ENCODE results near the gene PPIA.
"Not testable (repeated sequence)": the region's sequence is repeated elsewhere in the genome, so short reads cannot be mapped to it uniquely, and the experiment has no call there.

Gene PPIA

GRCh38 chr7:44827567-44827966 is 31.1 kb downstream of the PPIA start:
- DNase-seq (ENCODE audit: low spot score) = no peak

GRCh38 chr7:44838751-44839150 is 42.3 kb downstream of the PPIA start:
- no peak for DNase-seq (ENCODE audit: low spot score)

- not testable (repeated sequence) for DNase-seq (ENCODE audit: low spot score)
Measured at GRCh38 chr7:44842675-44843074, 46.2 kb downstream of the PPIA start.

GRCh38 chr7:44843440-44843839 is 47.0 kb downstream of the PPIA start:
- DNase-seq (ENCODE audit: low spot score) = not testable (repeated sequence)

- no peak for DNase-seq (ENCODE audit: low spot score)
Measured at GRCh38 chr7:44845451-44845850, 49.0 kb downstream of the PPIA start.

GRCh38 chr7:44846390-44846789 is 49.9 kb downstream of the PPIA start:
- not testable (repeated sequence) for DNase-seq (ENCODE audit: low spot score)

GRCh38 chr7:44846816-44847508 is 50.5 kb downstream of the PPIA start:
- peak; percentile 22 for DNase-seq (ENCODE audit: low spot score)

- DNase-seq (ENCODE audit: low spot score) = peak; percentile 86
Measured at GRCh38 chr7:44847509-44847919, 51.0 kb downstream of the PPIA start.

- DNase-seq (ENCODE audit: low spot score) = peak; percentile 99
Measured at GRCh38 chr7:44847920-44848634, 51.6 kb downstream of the PPIA start, which contains the start of gene H2AZ2. H2AZ2 (minus strand) TSS chr7:44848087; CDS start chr7:44847971, 116 bp downstream.

- no peak for DNase-seq (ENCODE audit: low spot score)
Measured at GRCh38 chr7:44849259-44849884, 52.9 kb downstream of the PPIA start.

- DNase-seq (ENCODE audit: low spot score) = no peak
Measured at GRCh38 chr7:44849885-44850544, 53.5 kb downstream of the PPIA start.

- DNase-seq (ENCODE audit: low spot score) = no peak
Measured at GRCh38 chr7:44852590-44852989, 56.1 kb downstream of the PPIA start.
